Astrocyte of the cerebellum (primary cell): ENCODE results near the gene MX1.
A peak's percentile ranks its signal among the peaks of the same experiment; 100 is the strongest.

Experiments
- DNase-seq: peaks from one replicate; pipeline ENCODE4 v3.0.0-alpha.2; 2011; ENCODE audit warnings: low read depth
- H3K4me3 ChIP-seq: 2 replicates; pipeline ENCODE4 v1.5.1; 2011; ENCODE audit warnings: mild to moderate bottlenecking, low read depth, low read length, moderate library complexity
- CTCF ChIP-seq: IDR thresholded peaks from 2 replicates; pipeline ENCODE4 v1.5.1; 2012; ENCODE audit warnings: low read length, low read depth, moderate library complexity, mild to moderate bottlenecking; ENCODE audit errors: missing control alignments
- in situ Hi-C: cut with HindIII; loops from 2 replicates; pipeline ENCODE4 v1.10.0; 2017; ENCODE audit warnings: low sequenced_read_pairs

MX1 gene, protein sequence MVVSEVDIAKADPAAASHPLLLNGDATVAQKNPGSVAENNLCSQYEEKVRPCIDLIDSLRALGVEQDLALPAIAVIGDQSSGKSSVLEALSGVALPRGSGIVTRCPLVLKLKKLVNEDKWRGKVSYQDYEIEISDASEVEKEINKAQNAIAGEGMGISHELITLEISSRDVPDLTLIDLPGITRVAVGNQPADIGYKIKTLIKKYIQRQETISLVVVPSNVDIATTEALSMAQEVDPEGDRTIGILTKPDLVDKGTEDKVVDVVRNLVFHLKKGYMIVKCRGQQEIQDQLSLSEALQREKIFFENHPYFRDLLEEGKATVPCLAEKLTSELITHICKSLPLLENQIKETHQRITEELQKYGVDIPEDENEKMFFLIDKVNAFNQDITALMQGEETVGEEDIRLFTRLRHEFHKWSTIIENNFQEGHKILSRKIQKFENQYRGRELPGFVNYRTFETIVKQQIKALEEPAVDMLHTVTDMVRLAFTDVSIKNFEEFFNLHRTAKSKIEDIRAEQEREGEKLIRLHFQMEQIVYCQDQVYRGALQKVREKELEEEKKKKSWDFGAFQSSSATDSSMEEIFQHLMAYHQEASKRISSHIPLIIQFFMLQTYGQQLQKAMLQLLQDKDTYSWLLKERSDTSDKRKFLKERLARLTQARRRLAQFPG

DNA sequence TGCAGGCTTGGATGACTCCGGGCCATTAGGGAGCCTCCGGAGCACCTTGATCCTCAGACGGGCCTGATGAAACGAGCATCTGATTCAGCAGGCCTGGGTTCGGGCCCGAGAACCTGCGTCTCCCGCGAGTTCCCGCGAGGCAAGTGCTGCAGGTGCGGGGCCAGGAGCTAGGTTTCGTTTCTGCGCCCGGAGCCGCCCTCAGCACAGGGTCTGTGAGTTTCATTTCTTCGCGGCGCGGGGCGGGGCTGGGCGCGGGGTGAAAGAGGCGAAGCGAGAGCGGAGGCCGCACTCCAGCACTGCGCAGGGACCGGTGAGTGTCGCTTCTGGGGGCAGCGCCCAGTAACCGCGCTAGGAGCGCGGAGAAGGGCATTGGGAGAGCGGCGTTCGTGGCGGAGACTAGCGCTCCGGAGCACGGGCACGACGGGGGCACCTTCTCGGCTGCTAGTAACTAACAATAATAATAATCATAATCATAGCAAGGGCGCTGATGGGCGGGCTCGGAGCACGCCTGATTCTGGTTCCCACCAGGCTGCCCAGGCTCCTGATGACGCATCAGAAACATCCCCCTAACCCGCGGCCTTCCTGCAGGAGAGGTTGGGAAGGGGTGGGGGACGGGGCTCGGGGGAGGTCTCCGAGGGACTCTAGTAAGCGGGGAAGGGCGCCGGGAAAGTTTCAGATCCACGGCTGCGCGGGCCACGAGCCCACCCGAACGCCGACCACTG lies at the start of gene MX1:
Gene MX1, plus strand, starts transcription at position 286 of the 722 bp plus-strand sequence. CDS start 5,832 bp downstream, outside the sequence.
- TF ChIP-seq CTCF, result no peak
- H3K4me3 ChIP-seq, result peak within 1 kb of the TSS; percentile 57
- in situ Hi-C loops, result no loop called here
- peak; percentile 8 for DNase-seq

DNA sequence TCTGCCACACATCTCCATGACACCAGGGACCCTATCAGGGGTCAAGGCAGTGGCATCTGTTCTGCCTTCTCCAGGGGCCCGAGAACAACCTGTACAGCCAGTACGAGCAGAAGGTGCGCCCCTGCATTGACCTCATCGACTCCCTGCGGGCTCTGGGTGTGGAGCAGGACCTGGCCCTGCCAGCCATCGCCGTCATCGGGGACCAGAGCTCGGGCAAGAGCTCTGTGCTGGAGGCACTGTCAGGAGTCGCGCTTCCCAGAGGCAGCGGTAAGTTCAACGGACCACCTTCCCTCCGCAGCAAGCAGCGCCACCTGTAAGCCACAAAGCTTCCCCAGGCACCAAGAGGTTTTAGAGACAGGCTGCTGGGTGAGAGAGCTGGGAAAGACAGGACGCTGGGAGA lies 48.3 kb upstream of the MX1 start:
- no peak for TF ChIP-seq CTCF
- no peak overlapping the region for H3K4me3 ChIP-seq
- DNase-seq, result no peak
- in situ Hi-C loops, result no loop called here

DNA sequence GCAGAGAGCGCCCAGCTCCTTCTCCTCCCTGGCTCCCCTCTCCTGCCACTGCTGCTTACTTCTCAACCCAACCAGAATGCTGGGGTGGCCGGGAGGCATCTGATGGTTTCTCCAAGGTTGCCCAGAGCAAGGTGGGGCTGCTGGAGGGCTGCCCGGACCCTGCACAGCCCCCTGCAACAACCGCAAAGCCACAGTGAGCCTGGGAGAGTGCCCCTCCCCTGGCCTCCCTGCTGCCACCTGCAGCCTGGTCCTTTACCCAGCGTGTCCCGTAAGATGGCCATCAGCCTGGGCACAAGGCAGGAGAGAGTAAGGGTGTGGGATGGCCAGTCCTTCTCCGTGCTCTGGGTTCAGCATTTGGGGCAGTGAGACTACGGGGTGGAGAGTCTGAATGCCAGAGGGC lies 47.2 kb upstream of the MX1 start:
- in situ Hi-C loops, result no loop called here
- no peak for DNase-seq
- no peak for TF ChIP-seq CTCF
- H3K4me3 ChIP-seq, result no peak overlapping the region

- H3K4me3 ChIP-seq, result no peak overlapping the region
- DNase-seq, result no peak
- no peak for TF ChIP-seq CTCF
- in situ Hi-C loops, result no loop called here
Observed at GRCh38 chr21:41379901-41380300, 46.1 kb upstream of the MX1 start.

DNA sequence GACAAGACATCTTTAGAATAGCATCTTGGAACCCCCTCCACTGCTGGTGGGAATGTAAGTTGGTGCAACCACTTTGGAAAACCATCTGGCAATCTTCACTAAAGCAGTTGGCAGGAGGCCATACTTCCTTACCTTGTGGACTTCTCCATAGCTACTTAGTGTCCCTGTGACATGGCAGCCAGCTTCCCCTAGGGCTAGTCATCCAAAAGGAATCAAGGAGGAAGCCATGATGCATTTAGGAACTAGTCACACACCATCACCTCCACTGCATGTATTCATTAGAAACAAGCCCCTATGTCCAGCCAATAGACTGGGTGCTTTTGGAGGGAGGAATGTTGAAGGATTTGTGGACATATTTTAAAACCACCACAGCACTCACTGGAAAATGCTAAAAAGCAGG lies 44.3 kb upstream of the MX1 start:
- TF ChIP-seq CTCF, result no peak
- no peak overlapping the region for H3K4me3 ChIP-seq
- no peak for DNase-seq
- in situ Hi-C loops, result no loop called here

GRCh38 chr21:41387042-41387819 lies 38.8 kb upstream of the MX1 start:
- in situ Hi-C loops, result no loop called here
- H3K4me3 ChIP-seq, result no peak overlapping the region
- TF ChIP-seq CTCF, result no peak
- no peak for DNase-seq
